GM12892 (cell line): ENCODE data around the gene NPAS3.

Source experiments
- POLR2A ChIP-seq: IDR thresholded peaks from 2 replicates; pipeline ENCODE4 v1.6.1; 2011; ENCODE audit warnings: low read depth, low read length, control low read depth
- POLR2AphosphoS5 ChIP-seq: IDR thresholded peaks from 2 replicates; pipeline ENCODE4 v1.6.1; 2011; ENCODE audit warnings: low read depth, low read length, control low read depth

- TF ChIP-seq POLR2AphosphoS5 (no peak), POLR2A (no peak)
These were observed 30.2 kb upstream of the NPAS3 start for GRCh38 chr14:32908196-32909084.
